Thyroid gland (tissue), 4 donors: ENCODE data around the gene GRN. TPM values are rescaled to one million over a fixed set of nuclear protein-coding genes. Genes with fewer than 3 reads are reported as not detected.

Experiments
- DNase-seq, 2 donors: peaks; one replicate each; pipeline ENCODE4 v3.0.0-alpha.2; 2019
- H3K27ac ChIP-seq, 3 donors: fragments of 200-600 bp; sonication (generic); 1 replicate in 2 of 3; 2 replicates in 1 of 3; pipeline ENCODE4 v1.5.1; 2016 to 2019; ENCODE audit warnings: mild to moderate bottlenecking in 1 of 3, moderate library complexity in 1 of 3
- H3K27me3 ChIP-seq: fragments of 200-600 bp; sonication (generic); one replicate; pipeline ENCODE4 v1.5.1; 2019
- H3K36me3 ChIP-seq, 2 donors: fragments of 200-600 bp; sonication (generic); one replicate each; pipeline ENCODE4 v1.5.1; 2016 to 2019
- H3K4me1 ChIP-seq, 2 donors: fragments of 200-600 bp; sonication (generic); one replicate each; pipeline ENCODE4 v1.5.1; 2017 to 2019
- H3K4me3 ChIP-seq, 3 donors: fragments of 200-600 bp; sonication (generic); replicated peaks in 1 of 3; 1 replicate in 2 of 3; 2 replicates in 1 of 3; pipeline ENCODE4 v1.5.1; 2016; ENCODE audit warnings: mild to moderate bottlenecking in 1 of 3
- H3K9me3 ChIP-seq: fragments of 200-600 bp; sonication (generic); one replicate; pipeline ENCODE4 v1.5.1; 2017
- CTCF ChIP-seq, 6 experiments: fragments of 200-600 bp in 3 of 6; fragments of 450-650 bp in 3 of 6; sonication (generic) in 3 of 6; IDR thresholded peaks; one replicate each; pipeline ENCODE4 v1.5.1; 2016 to 2019; ENCODE audit warnings: antibody characterized with exemption in 6 of 6, mild to moderate bottlenecking in 2 of 6, inconsistent platforms in 1 of 6, moderate library complexity in 1 of 6
- POLR2A ChIP-seq, 2 donors: fragments of 450-650 bp; IDR thresholded peaks; one replicate each; pipeline ENCODE4 v1.6.1; 2017; ENCODE audit warnings: antibody characterized with exemption in 2 of 2, mild to moderate bottlenecking in 2 of 2, moderate library complexity in 1 of 2
- WGBS, 2 donors: methylation state at CpG; one replicate each; pipeline ENCODE4 v1.1.5; 2017; 5-methylcytosine and 5-hydroxymethylcytosine counted together
- intact Hi-C: fragments of 100-400 bp; cut with DNase I; formaldehyde crosslinking; loops from one replicate; pipeline ENCODE4 v1.15.1; 2023
- total RNA-seq, 4 donors: library from RNA; depleted of rRNA; stranded (reverse); fragments of >200 nt; gene quantifications; one replicate each; pipeline ENCODE4 v1.2.3, GENCODE V29; 2016

The GRN gene
- total RNA-seq, 4 donors from 2014 or later = 259 to 292 (median 264) TPM

GRCh38 chr17:44384281-44384822 is 39.2 kb downstream of the GRN start:
- TF ChIP-seq POLR2A (IDR thresholded peaks at IDR 0.05) (no peak), CTCF (IDR thresholded peaks at IDR 0.05) (no peak)
- Histone ChIP-seq H3K27me3 (no peaks in the 10 kb centered on the region), H3K4me3 (peak overlapping the region in 1 of 3 donors; percentile 40), H3K4me1 (peaks cover 13 to 17% of the 10 kb centered on the region in 2 donors), H3K9me3 (no peaks in the 10 kb centered on the region), H3K27ac (peak overlapping the region in 1 of 3 donors; percentile 2), H3K36me3 (no peaks in the 10 kb centered on the region)
- 42 to 49% methylated on average over 23 to 27 of the region's 29 CpGs for whole genome bisulfite sequencing, 2 donors
- intact Hi-C loops = no loop called here
- no peak for DNase-seq

DNA sequence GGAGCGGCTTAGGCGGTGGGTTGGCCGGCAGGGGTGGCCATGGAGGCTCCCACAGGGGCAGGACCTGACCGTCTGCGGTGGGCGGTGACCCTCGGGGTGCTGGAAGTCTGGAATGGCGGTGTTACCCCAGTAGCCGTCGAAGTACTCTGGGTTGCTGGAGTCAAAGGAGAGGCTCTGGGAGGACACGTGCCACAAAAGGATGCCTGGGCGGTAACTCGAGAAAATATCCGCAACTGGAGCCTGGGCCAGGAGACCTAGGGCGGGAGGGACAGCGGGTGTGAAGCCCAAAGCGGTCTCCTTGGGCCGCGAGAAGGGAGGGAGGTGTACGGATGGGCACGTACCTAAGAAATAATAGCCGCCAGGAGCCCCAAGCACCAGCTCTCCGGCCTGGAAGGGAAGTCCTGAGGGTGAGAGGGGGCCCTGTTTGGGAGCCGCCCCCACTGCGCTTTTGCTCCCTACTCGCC is 39.8 kb downstream of the GRN start:
- intact Hi-C loops = no loop called here
- peak overlapping the region in 1 of 3 donors; percentile 2 for H3K27ac ChIP-seq
- 5 to 9% methylated on average over 25 to 26 of the region's 26 CpGs for WGBS, 2 donors
- H3K4me3 ChIP-seq = peak overlapping the region in 2 of 3 donors; percentile 40 to 87
- DNase-seq = no peak
- H3K36me3 ChIP-seq = no peaks in the 10 kb centered on the region
- no peaks in the 10 kb centered on the region for H3K9me3 ChIP-seq
- no peaks in the 10 kb centered on the region for H3K27me3 ChIP-seq
- TF ChIP-seq CTCF (IDR thresholded peaks at IDR 0.05) = no peak
- TF ChIP-seq POLR2A (IDR thresholded peaks at IDR 0.05) = no peak
- peaks cover 13 to 17% of the 10 kb centered on the region in 2 donors for H3K4me1 ChIP-seq

GRCh38 chr17:44385287-44386181 is 40.4 kb downstream of the GRN start:
- TF ChIP-seq CTCF (IDR thresholded peaks at IDR 0.05) (peak in 1 of 6 experiments; percentile 26), POLR2A (IDR thresholded peaks at IDR 0.05) (peak in 1 of 2 donors; percentile 66)
- WGBS, 2 donors = 1 to 7% methylated on average over 31 to 36 of the region's 68 CpGs
- peak overlapping the region in 2 of 3 donors; percentile 40 to 87 for H3K4me3 ChIP-seq
- peak overlapping the region in 1 of 3 donors; percentile 2 for H3K27ac ChIP-seq
- H3K9me3 ChIP-seq = no peaks in the 10 kb centered on the region
- peaks cover 13 to 17% of the 10 kb centered on the region in 2 donors for H3K4me1 ChIP-seq
- H3K36me3 ChIP-seq = no peaks in the 10 kb centered on the region
- no peaks in the 10 kb centered on the region for H3K27me3 ChIP-seq
- peak; percentile 90 to 92 for DNase-seq
- intact Hi-C loops = no loop called here

- Histone ChIP-seq H3K4me3 (peak overlapping the region in 1 of 3 donors; percentile 40), H3K27me3 (no peaks in the 10 kb centered on the region), H3K36me3 (no peaks in the 10 kb centered on the region), H3K4me1 (peaks cover 13 to 17% of the 10 kb centered on the region in 2 donors), H3K9me3 (no peaks in the 10 kb centered on the region), H3K27ac (no peak overlapping the region)
- no peak for DNase-seq
- 29 to 42% methylated on average over 4 to 10 of the region's 10 CpGs for WGBS, 2 donors
- intact Hi-C loops = no loop called here
- TF ChIP-seq POLR2A (IDR thresholded peaks at IDR 0.05) (no peak), CTCF (IDR thresholded peaks at IDR 0.05) (no peak)
Measured at GRCh38 chr17:44386182-44386525, 41.1 kb downstream of the GRN start.

DNA sequence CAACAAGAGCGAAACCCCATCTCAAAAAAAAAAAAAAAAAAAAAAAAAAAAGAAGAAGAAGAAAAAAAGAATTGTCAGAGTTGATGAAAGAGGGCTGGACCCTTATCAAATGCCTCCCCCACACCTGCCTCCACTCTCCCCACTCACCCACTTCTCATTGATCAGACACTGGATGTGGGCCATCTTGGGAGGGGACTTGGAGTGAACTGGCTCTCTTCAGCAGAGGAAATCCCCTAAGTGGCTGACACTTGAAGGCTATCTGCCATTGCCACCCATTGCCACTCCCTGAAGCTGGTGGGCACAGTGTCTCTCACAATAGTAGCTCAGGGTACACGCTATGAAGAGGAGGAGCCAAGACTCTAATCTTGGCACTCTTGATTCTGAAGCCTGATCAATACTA is 42.7 kb downstream of the GRN start:
- Histone ChIP-seq H3K9me3 (no peaks in the 10 kb centered on the region), H3K36me3 (no peaks in the 10 kb centered on the region), H3K27me3 (no peaks in the 10 kb centered on the region), H3K27ac (no peak overlapping the region), H3K4me1 (peaks cover 13 to 17% of the 10 kb centered on the region in 2 donors), H3K4me3 (no peak overlapping the region)
- WGBS, 2 donors = 82 to 89% methylated on average over 2 of the region's 2 CpGs
- no peak for DNase-seq
- intact Hi-C loops = no loop called here
- TF ChIP-seq POLR2A (IDR thresholded peaks at IDR 0.05) (no peak), CTCF (IDR thresholded peaks at IDR 0.05) (no peak)
